Measurements from ENCODE around the gene GRID2. TPM values are rescaled to one million over a fixed set of nuclear protein-coding genes. Genes with fewer than 3 reads are reported as not detected.
"Not testable (repeated sequence)": the region's sequence is repeated elsewhere in the genome, so short reads cannot be mapped to it uniquely, and the experiment has no call there.

Gene GRID2
- total RNA-seq, 1 donor from 2014 or later: 0.17 TPM

DNA sequence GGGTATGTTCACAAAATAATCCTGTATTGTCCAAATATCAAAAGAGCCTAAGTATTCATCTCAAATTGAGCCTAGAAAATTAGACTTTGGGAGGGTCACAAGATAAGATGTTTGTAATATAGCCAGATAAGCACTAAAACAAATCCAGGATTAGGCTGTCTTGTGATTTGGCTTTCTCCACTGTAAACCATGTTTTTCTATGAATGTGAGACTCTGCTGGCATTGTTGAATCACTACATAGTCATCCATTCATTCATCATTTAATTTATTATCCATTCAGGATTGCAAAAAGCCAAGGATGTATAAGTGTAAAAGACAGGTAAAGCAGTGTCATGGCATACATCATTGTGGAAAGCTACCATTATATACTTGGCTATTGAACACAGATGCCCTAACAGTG lies 148.0 kb downstream of the GRID2 start:
- Histone ChIP-seq H3K27ac (no peak overlapping the region), H3K4me2 (no peak overlapping the region), H3K36me3 (no peaks in the 10 kb centered on the region), H3K9me3 (ENCODE audit: low read depth) (no peaks in the 10 kb centered on the region), H3K4me3 (no peak overlapping the region), H3K9ac (no peak overlapping the region), H3K4me1 (no peaks in the 10 kb centered on the region), H3F3A (ENCODE audit: low read depth) (no peaks in the 10 kb centered on the region), H2AFZ (replicated peaks) (no peak overlapping the region), H4K20me1 (ENCODE audit: low read depth) (no peaks in the 10 kb centered on the region), H3K27me3 (no peaks in the 10 kb centered on the region), H3K79me2 (ENCODE audit: low read depth) (no peaks in the 10 kb centered on the region)
- no peak for DNase-seq (ENCODE audit: low spot score)
- no peaks in the 10 kb centered on the region for H3K27me3 Mint-ChIP-seq (ENCODE audit: insufficient read depth, low read depth)
- no peaks in the 10 kb centered on the region for H3K9me3 Mint-ChIP-seq
- no peaks in the 10 kb centered on the region for H3K36me3 Mint-ChIP-seq
- H3K4me1 Mint-ChIP-seq: no peaks in the 10 kb centered on the region
- TF ChIP-seq EZH2phosphoT487 (IDR thresholded peaks at IDR 0.05) (no peak), EZH2 (IDR thresholded peaks at IDR 0.05) (no peak), CTCF (IDR thresholded peaks at IDR 0.05) (no peak)
- H3K4me3 Mint-ChIP-seq: no peak overlapping the region
- H3K27ac Mint-ChIP-seq: no peak overlapping the region

- H4K20me1 ChIP-seq (ENCODE audit: low read depth); H3F3A ChIP-seq (ENCODE audit: low read depth); H3K36me3 ChIP-seq; H3K9ac ChIP-seq; H3K4me3 Mint-ChIP-seq; H3K27me3 ChIP-seq; DNase-seq (ENCODE audit: low spot score); H3K9me3 ChIP-seq (ENCODE audit: low read depth); H3K4me2 ChIP-seq; H3K27ac ChIP-seq; H3K9me3 Mint-ChIP-seq; H3K4me1 ChIP-seq; H2AFZ ChIP-seq (replicated peaks); H3K79me2 ChIP-seq (ENCODE audit: low read depth); H3K27me3 Mint-ChIP-seq (ENCODE audit: insufficient read depth, low read depth); H3K4me1 Mint-ChIP-seq; H3K27ac Mint-ChIP-seq; H3K36me3 Mint-ChIP-seq; H3K4me3 ChIP-seq: not testable (repeated sequence)
These were observed 148.6 kb downstream of the GRID2 start for GRCh38 chr4:92452383-92452782.

- no peak overlapping the region for H3K27ac ChIP-seq
- no peak overlapping the region for H3K4me2 ChIP-seq
- TF ChIP-seq EZH2phosphoT487 (IDR thresholded peaks at IDR 0.05) (no peak), CTCF (IDR thresholded peaks at IDR 0.05) (no peak), EZH2 (IDR thresholded peaks at IDR 0.05) (no peak)
- no peaks in the 10 kb centered on the region for H3F3A ChIP-seq (ENCODE audit: low read depth)
- no peaks in the 10 kb centered on the region for H3K9me3 Mint-ChIP-seq
- no peaks in the 10 kb centered on the region for H3K4me1 Mint-ChIP-seq
- H3K9me3 ChIP-seq (ENCODE audit: low read depth): no peaks in the 10 kb centered on the region
- H3K27me3 Mint-ChIP-seq (ENCODE audit: insufficient read depth, low read depth): no peaks in the 10 kb centered on the region
- H3K9ac ChIP-seq: no peak overlapping the region
- no peaks in the 10 kb centered on the region for H3K79me2 ChIP-seq (ENCODE audit: low read depth)
- DNase-seq (ENCODE audit: low spot score): no peak
- H2AFZ ChIP-seq (replicated peaks): peak overlapping the region; percentile 68
- no peak overlapping the region for H3K4me3 ChIP-seq
- no peaks in the 10 kb centered on the region for H3K27me3 ChIP-seq
- no peaks in the 10 kb centered on the region for H3K36me3 ChIP-seq
- no peak overlapping the region for H3K27ac Mint-ChIP-seq
- no peaks in the 10 kb centered on the region for H3K4me1 ChIP-seq
- H3K36me3 Mint-ChIP-seq: no peaks in the 10 kb centered on the region
- no peak overlapping the region for H3K4me3 Mint-ChIP-seq
- no peaks in the 10 kb centered on the region for H4K20me1 ChIP-seq (ENCODE audit: low read depth)
These were observed 151.6 kb downstream of the GRID2 start for GRCh38 chr4:92455329-92455839.

GRCh38 chr4:92455951-92456350 lies 152.2 kb downstream of the GRID2 start:
- H3K4me1 ChIP-seq: no peaks in the 10 kb centered on the region
- Mint-ChIP-seq H3K27ac (no peak overlapping the region), H3K4me3 (no peak overlapping the region), H3K9me3 (no peaks in the 10 kb centered on the region), H3K4me1 (no peaks in the 10 kb centered on the region), H3K27me3 (ENCODE audit: insufficient read depth, low read depth) (no peaks in the 10 kb centered on the region), H3K36me3 (no peaks in the 10 kb centered on the region)
- TF ChIP-seq EZH2 (IDR thresholded peaks at IDR 0.05): no peak
- TF ChIP-seq CTCF (IDR thresholded peaks at IDR 0.05): no peak
- no peak for TF ChIP-seq EZH2phosphoT487 (IDR thresholded peaks at IDR 0.05)
- no peak overlapping the region for H3K4me3 ChIP-seq
- H3K36me3 ChIP-seq: no peaks in the 10 kb centered on the region
- no peaks in the 10 kb centered on the region for H4K20me1 ChIP-seq (ENCODE audit: low read depth)
- no peaks in the 10 kb centered on the region for H3K27me3 ChIP-seq
- H3F3A ChIP-seq (ENCODE audit: low read depth): no peaks in the 10 kb centered on the region
- H3K27ac ChIP-seq: no peak overlapping the region
- no peak overlapping the region for H2AFZ ChIP-seq (replicated peaks)
- no peak overlapping the region for H3K9ac ChIP-seq
- H3K79me2 ChIP-seq (ENCODE audit: low read depth): no peaks in the 10 kb centered on the region
- DNase-seq (ENCODE audit: low spot score): no peak
- no peaks in the 10 kb centered on the region for H3K9me3 ChIP-seq (ENCODE audit: low read depth)
- H3K4me2 ChIP-seq: no peak overlapping the region
